Epithelial cell of esophagus (primary cell): ENCODE data around the gene BTBD19.
"Not testable (repeated sequence)": the region's sequence is repeated elsewhere in the genome, so short reads cannot be mapped to it uniquely, and the experiment has no call there.

Source experiments
- DNase-seq: peaks from one replicate; pipeline ENCODE4 v3.0.0; 2010; ENCODE audit warnings: low read depth
- H3K4me3 ChIP-seq: 2 replicates; pipeline ENCODE4 v1.5.1; 2011; ENCODE audit warnings: mild to moderate bottlenecking, low read length, control low read depth
- TF ChIP-seq, protein P1 (sequence below): IDR thresholded peaks from 2 replicates; pipeline ENCODE4 v1.5.1; 2011; ENCODE audit warnings: low read depth, mild to moderate bottlenecking, low read length, control low read depth, inconsistent platforms; ENCODE audit not compliant: insufficient read depth; ENCODE audit errors: missing control alignments

The BTBD19 gene

GRCh38 chr1:44812822-44813543 lies 4.7 kb downstream of the BTBD19 start:
- H3K4me3 ChIP-seq: peak overlapping the region; percentile 56
- TF ChIP-seq, protein P1, sequence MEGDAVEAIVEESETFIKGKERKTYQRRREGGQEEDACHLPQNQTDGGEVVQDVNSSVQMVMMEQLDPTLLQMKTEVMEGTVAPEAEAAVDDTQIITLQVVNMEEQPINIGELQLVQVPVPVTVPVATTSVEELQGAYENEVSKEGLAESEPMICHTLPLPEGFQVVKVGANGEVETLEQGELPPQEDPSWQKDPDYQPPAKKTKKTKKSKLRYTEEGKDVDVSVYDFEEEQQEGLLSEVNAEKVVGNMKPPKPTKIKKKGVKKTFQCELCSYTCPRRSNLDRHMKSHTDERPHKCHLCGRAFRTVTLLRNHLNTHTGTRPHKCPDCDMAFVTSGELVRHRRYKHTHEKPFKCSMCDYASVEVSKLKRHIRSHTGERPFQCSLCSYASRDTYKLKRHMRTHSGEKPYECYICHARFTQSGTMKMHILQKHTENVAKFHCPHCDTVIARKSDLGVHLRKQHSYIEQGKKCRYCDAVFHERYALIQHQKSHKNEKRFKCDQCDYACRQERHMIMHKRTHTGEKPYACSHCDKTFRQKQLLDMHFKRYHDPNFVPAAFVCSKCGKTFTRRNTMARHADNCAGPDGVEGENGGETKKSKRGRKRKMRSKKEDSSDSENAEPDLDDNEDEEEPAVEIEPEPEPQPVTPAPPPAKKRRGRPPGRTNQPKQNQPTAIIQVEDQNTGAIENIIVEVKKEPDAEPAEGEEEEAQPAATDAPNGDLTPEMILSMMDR: no peak
- DNase-seq: no peak

DNA sequence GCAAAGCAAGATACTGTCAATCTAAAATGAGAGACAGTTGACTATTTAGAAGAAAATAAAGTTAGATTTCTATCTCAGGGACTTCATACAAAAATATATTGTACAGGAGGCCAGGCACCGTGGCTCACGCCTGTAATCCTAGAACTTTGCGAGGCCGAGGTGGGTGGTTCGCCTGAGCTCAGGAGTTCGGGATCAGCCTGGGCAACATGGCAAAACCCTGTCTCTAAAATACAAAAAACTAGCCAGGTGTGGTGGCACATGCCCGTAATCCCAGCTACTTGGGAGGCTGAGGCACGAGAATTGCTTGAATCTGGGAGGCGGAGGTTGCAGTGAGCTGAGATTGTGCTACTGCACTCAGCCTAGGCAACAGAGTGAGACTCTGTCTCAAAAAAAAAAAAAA lies 7.6 kb downstream of the BTBD19 start:
- not testable (repeated sequence) for H3K4me3 ChIP-seq, DNase-seq

- TF ChIP-seq, protein P1: no peak
- DNase-seq: peak; percentile 41
- H3K4me3 ChIP-seq: no peak overlapping the region
Measured at GRCh38 chr1:44817307-44817706, 9.0 kb downstream of the BTBD19 start.

DNA sequence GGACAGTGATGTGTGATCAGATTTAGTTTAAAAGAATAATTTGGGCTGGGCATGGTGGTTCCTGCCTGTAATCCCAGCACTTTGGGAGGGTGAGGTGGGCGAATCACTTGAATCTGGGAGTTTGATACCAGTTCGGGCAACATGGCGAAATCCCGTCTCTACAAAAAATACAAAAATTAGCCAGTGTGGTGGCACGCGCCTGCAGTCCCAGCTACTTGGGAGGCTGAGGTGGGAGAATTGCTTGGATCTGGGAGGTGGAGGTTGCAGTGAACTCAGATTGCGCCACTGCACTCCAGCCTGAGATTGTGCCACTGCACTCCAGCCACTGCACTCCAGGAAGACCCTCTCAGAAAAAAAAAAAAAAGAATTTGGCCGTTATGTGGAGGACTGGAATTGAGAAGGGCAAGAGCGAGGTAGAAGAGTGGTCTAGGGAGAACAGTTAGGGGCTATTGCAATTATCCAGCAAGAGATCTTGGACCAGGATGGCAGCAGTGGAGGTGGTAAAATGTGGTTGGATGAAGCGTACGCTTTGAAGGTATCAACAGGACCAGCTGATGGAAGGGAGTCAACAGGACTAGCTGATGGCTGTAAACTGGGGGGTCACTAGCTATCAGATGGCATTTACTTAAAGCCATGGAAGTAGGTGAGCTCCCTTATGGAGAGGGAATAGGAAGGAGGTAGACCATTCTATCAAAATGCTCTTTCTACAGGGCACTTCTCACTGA lies 9.6 kb downstream of the BTBD19 start:
- TF ChIP-seq, protein P1: no peak
- no peak overlapping the region for H3K4me3 ChIP-seq
- DNase-seq: no peak

- DNase-seq: peak; percentile 41
- H3K4me3 ChIP-seq: peak overlapping the region; percentile 62
- TF ChIP-seq, protein P1: no peak
Measured at GRCh38 chr1:44819196-44819607, 10.9 kb downstream of the BTBD19 start.

DNA sequence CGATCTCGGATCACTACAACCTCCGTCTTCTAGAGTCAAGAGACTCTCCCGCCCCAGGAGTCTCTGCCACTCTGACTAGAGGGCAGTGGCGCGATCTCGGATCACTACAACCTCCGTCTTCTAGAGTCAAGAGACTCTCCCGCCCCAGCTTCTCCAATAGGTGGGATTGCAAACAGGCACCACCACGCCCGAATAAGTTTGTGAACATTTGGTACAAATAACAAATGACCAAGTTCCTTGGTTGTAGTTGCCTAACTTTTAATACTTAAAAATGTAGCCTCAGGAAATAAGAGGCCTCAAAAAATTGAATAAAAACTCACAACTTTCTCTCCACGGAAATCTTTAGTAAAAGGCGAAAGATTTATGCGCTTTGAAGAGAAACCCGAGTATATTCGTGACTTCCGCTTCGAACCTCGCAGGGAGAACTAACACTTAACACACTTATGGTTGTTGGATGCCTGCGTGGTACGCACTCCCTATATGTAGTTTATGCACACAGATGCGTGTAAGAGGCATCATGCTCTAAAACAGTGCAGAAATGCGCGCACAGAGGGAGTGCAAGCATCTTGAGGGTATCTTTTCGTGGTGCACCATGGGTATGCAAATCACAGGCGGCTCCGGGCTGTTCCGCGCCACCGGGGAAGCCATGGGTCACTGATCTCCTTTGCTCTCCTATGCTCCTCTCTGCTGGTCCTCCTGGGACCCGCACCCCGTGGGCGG lies 11.4 kb downstream of the BTBD19 start:
- DNase-seq: peak; percentile 84
- TF ChIP-seq, protein P1: no peak
- peak overlapping the region; percentile 62 for H3K4me3 ChIP-seq
